Loucy (cell line): ENCODE data around the gene DRC1.

Source experiments
- H2AFZ ChIP-seq: fragments of 200-600 bp; sonication (generic); 2 replicates; pipeline ENCODE4 v1.6.0; 2016; ENCODE audit warnings: antibody characterized with exemption, mild to moderate bottlenecking, low read length, moderate library complexity
- H3F3A ChIP-seq: fragments of 200-600 bp; 2 replicates; pipeline ENCODE4 v1.6.0; 2016; ENCODE audit warnings: antibody characterized with exemption, low read depth, mild to moderate bottlenecking
- H3K27me3 ChIP-seq: fragments of 200-600 bp; sonication (generic); 2 replicates; pipeline ENCODE4 v1.6.1; 2014; ENCODE audit warnings: low read length, mild to moderate bottlenecking; ENCODE audit not compliant: insufficient read depth, poor library complexity, severe bottlenecking
- H3K36me3 ChIP-seq: fragments of 200-600 bp; sonication (generic); 2 replicates; pipeline ENCODE4 v1.6.1; 2016; ENCODE audit warnings: low read length; ENCODE audit not compliant: insufficient read depth
- H3K4me1 ChIP-seq: fragments of 200-600 bp; sonication (generic); 2 replicates; pipeline ENCODE4 v1.5.1; 2014; ENCODE audit warnings: low read length, mild to moderate bottlenecking; ENCODE audit not compliant: insufficient read depth, poor library complexity, severe bottlenecking
- H3K4me2 ChIP-seq: fragments of 200-600 bp; sonication (generic); 2 replicates; pipeline ENCODE4 v1.6.0; 2014; ENCODE audit warnings: antibody characterized with exemption, low read length, low read depth, mild to moderate bottlenecking; ENCODE audit not compliant: poor library complexity, severe bottlenecking
- H3K4me3 ChIP-seq: fragments of 200-600 bp; sonication (generic); 2 replicates; pipeline ENCODE4 v1.5.1; 2014; ENCODE audit warnings: low read length, mild to moderate bottlenecking, mixed read lengths; ENCODE audit not compliant: poor library complexity, severe bottlenecking
- H3K79me2 ChIP-seq: fragments of 200-600 bp; sonication (generic); 2 replicates; pipeline ENCODE4 v1.6.1; 2014; ENCODE audit warnings: low read length; ENCODE audit not compliant: insufficient read depth
- H3K9ac ChIP-seq: fragments of 200-600 bp; sonication (generic); 2 replicates; pipeline ENCODE4 v1.6.0; 2014; ENCODE audit warnings: mild to moderate bottlenecking, low read depth, low read length, moderate library complexity; ENCODE audit not compliant: poor library complexity, severe bottlenecking
- H3K9me2 ChIP-seq: fragments of 200-600 bp; sonication (generic); replicated peaks from 2 replicates; pipeline ENCODE4 v1.6.1; 2016; ENCODE audit warnings: low read depth, low read length, mixed read lengths
- H3K9me3 ChIP-seq: fragments of 200-600 bp; sonication (generic); 2 replicates; pipeline ENCODE4 v1.6.1; 2014; ENCODE audit warnings: mild to moderate bottlenecking, antibody characterized with exemption, low read length, low read depth; ENCODE audit not compliant: insufficient read depth
- H4K20me1 ChIP-seq: fragments of 200-600 bp; sonication (generic); 2 replicates; pipeline ENCODE4 v1.6.0; 2014; ENCODE audit warnings: antibody characterized with exemption, low read length, mild to moderate bottlenecking; ENCODE audit not compliant: insufficient read depth, poor library complexity, severe bottlenecking
- EZH2phosphoT487 ChIP-seq: fragments of 200-600 bp; IDR thresholded peaks from 2 replicates; pipeline ENCODE4 v1.6.1; 2018; ENCODE audit warnings: antibody characterized with exemption, mild to moderate bottlenecking, moderate library complexity, borderline replicate concordance
- TF ChIP-seq, protein P1 (sequence below): fragments of 200-600 bp; sonication (generic); conservative IDR thresholded peaks from 2 replicates; pipeline ENCODE4 v1.5.1; 2014; ENCODE audit warnings: mild to moderate bottlenecking, antibody characterized with exemption, low read length

DRC1 gene

DNA sequence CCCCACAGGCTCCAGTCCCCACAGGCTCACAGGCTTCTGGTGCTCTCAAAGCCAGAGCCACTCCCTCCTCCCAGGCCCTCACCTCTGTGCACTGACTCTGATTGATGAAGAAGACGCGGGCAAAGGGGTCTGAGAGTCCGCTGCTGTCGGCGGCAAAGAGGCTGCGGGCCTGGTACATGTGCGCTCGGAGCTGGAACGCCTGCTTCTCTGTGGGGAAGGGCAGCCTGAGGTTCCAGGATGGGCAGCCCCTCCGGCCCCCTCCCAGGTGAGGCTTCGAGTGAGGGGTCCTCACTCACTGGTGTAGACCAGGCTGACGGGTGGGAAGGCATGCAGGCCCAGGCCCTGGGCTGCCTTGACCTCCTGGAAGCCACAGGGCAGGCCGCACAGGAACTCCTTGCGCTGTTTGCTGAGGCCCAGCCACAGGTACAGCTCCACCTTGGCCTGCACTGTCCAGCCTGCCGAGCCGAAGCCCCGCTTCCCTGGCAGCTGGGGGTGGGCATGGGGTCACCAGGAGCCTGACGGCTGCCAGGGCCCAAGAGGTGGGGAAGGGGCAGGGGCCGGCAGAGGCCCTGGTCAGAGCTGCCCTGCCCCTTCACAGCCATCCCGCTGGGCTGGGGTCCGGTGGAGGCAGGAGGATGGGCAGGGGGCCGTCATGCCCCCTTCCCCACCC is 74.2 kb downstream of the DRC1 start:
- H3K4me3 ChIP-seq: no peak overlapping the region
- H3F3A ChIP-seq: no peaks in the 10 kb centered on the region
- no peak overlapping the region for H3K4me2 ChIP-seq
- H3K9me3 ChIP-seq: no peaks in the 10 kb centered on the region
- no peak overlapping the region for H3K9ac ChIP-seq
- no peaks in the 10 kb centered on the region for H4K20me1 ChIP-seq
- H3K9me2 ChIP-seq: no peaks in the 10 kb centered on the region
- H3K36me3 ChIP-seq: no peaks in the 10 kb centered on the region
- no peak overlapping the region for H2AFZ ChIP-seq
- H3K4me1 ChIP-seq: peaks cover 4% of the 10 kb centered on the region
- H3K79me2 ChIP-seq: no peaks in the 10 kb centered on the region
- no peak for TF ChIP-seq EZH2phosphoT487
- TF ChIP-seq, protein P1, sequence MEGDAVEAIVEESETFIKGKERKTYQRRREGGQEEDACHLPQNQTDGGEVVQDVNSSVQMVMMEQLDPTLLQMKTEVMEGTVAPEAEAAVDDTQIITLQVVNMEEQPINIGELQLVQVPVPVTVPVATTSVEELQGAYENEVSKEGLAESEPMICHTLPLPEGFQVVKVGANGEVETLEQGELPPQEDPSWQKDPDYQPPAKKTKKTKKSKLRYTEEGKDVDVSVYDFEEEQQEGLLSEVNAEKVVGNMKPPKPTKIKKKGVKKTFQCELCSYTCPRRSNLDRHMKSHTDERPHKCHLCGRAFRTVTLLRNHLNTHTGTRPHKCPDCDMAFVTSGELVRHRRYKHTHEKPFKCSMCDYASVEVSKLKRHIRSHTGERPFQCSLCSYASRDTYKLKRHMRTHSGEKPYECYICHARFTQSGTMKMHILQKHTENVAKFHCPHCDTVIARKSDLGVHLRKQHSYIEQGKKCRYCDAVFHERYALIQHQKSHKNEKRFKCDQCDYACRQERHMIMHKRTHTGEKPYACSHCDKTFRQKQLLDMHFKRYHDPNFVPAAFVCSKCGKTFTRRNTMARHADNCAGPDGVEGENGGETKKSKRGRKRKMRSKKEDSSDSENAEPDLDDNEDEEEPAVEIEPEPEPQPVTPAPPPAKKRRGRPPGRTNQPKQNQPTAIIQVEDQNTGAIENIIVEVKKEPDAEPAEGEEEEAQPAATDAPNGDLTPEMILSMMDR: no peak
- no peaks in the 10 kb centered on the region for H3K27me3 ChIP-seq

DNA sequence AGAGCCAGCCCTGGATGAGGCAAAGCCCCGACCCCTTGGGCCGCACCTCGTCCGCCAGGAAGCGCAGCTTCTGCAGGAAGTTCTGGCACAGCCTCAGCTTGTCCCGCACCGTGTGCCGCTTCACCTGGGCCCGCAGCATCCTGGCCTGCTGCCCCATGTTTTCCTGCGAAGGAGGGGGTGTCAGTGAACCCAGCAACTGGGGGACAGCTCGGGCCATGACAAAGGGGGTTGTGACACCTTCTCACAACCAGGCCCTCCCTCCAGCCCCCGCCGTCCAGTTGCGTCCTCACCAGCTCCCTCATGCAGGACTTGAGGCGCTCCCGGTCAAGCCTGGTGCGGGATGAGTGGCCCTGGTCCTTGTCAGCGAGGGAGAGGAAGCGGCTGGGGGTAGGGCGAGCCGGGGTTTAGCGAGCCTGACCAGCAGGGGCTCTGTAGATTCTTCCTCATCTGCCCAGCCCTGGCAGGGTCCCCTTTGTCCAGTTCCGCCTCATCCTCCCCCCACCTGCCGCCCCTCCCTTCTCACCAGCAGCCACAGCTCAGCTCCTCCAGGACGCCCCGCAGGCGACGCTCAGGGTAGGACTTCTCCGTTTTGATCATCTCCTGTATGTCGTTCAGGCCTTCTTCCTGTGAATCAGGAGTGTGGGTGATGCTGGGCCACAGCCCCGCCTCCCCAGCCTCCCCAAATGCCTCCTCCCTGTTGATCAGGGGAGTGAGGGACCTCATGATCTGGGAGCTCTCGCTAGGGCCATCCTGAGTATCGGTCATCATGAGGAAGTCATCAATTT is 75.6 kb downstream of the DRC1 start:
- TF ChIP-seq, protein P1: no peak
- TF ChIP-seq EZH2phosphoT487: no peak
- Histone ChIP-seq H3K79me2 (no peaks in the 10 kb centered on the region), H3K9ac (no peak overlapping the region), H3K36me3 (no peaks in the 10 kb centered on the region), H3K4me2 (no peak overlapping the region), H3K9me3 (no peaks in the 10 kb centered on the region), H3K4me3 (no peak overlapping the region), H3K4me1 (peaks cover 4% of the 10 kb centered on the region), H3K9me2 (no peaks in the 10 kb centered on the region), H3K27me3 (no peaks in the 10 kb centered on the region), H2AFZ (no peak overlapping the region), H4K20me1 (no peaks in the 10 kb centered on the region), H3F3A (no peaks in the 10 kb centered on the region)

DNA sequence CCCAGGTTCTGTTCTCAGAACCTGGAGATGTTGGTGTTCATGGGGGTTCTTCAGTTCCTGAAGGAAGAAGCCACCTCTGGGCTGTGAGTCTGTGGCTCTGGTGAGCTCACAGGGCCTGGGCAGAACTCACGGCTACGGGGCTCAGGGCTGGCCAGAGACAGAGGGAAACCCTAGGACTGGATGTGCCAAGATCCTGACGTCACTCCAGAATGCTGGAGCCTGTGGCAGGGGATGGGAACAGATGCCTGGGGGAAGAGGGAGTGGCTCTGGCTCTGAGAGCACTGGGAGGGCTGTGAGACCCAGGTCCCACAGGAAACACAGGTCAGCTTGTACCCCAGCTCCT is 76.2 kb downstream of the DRC1 start, which contains the start of gene OTOF:
TSS of gene OTOF (minus strand) at position 214 of the 343 bp plus-strand sequence.
- H3K9me3 ChIP-seq: no peaks in the 10 kb centered on the region
- no peaks in the 10 kb centered on the region for H3F3A ChIP-seq
- H3K79me2 ChIP-seq: no peaks in the 10 kb centered on the region
- no peak within 1 kb of the TSS for H3K4me3 ChIP-seq
- no peak within 1 kb of the TSS for H2AFZ ChIP-seq
- H3K4me2 ChIP-seq: no peak within 1 kb of the TSS
- no peaks in the 10 kb centered on the region for H3K9me2 ChIP-seq
- H3K36me3 ChIP-seq: no peaks in the 10 kb centered on the region
- TF ChIP-seq, protein P1: no peak
- no peak for TF ChIP-seq EZH2phosphoT487
- H4K20me1 ChIP-seq: no peaks in the 10 kb centered on the region
- no peak within 1 kb of the TSS for H3K9ac ChIP-seq
- H3K4me1 ChIP-seq: peaks cover 4% of the 10 kb centered on the region
- no peaks in the 10 kb centered on the region for H3K27me3 ChIP-seq
